Measurements from ENCODE around the gene ANKRD23.
"Not testable (repeated sequence)": the region's sequence is repeated elsewhere in the genome, so short reads cannot be mapped to it uniquely, and the experiment has no call there.

ANKRD23 gene

DNA sequence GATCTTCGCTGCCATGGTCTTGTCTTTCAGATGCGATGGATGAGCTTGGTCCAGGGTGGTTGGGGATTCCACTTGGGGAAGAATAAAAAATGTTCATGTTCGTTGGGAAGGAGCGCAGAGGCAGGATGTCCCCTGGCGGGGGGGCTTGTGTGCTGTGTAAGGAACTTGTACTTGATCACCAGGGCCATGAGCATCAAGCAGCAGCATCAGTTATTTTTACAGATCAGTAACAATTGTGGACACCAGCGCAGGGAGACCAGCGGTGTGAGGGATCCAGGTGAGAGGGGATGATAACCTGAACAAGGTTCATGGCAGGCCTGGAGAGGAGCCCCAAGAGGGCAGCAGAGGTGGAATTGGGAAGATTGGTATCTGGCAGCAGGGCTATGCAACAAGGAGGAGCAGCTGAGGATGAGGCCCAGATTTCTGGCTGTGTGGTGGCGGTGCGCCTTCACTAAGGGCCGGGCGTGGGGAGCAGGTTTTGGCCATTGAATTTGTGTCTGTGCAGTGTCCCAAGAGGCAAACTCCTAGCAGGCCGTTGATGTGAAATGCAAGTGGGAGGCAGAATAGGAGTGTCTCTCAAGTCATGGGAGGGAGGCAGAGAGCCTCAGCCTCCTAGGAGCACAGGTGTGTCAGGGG lies 23.8 kb downstream of the ANKRD23 start:
- no peak overlapping the region for H3K27ac ChIP-seq
- DNase-seq (ENCODE audit: low read depth, low spot score) = no peak

GRCh38 chr2:96819128-96819875 lies 24.5 kb downstream of the ANKRD23 start:
- no peak overlapping the region for H3K27ac ChIP-seq
- no peak for DNase-seq (ENCODE audit: low read depth, low spot score)

- DNase-seq (ENCODE audit: low read depth, low spot score) = no peak
- H3K27ac ChIP-seq = no peak overlapping the region
Measured at GRCh38 chr2:96817882-96818281, 25.9 kb downstream of the ANKRD23 start.

DNA sequence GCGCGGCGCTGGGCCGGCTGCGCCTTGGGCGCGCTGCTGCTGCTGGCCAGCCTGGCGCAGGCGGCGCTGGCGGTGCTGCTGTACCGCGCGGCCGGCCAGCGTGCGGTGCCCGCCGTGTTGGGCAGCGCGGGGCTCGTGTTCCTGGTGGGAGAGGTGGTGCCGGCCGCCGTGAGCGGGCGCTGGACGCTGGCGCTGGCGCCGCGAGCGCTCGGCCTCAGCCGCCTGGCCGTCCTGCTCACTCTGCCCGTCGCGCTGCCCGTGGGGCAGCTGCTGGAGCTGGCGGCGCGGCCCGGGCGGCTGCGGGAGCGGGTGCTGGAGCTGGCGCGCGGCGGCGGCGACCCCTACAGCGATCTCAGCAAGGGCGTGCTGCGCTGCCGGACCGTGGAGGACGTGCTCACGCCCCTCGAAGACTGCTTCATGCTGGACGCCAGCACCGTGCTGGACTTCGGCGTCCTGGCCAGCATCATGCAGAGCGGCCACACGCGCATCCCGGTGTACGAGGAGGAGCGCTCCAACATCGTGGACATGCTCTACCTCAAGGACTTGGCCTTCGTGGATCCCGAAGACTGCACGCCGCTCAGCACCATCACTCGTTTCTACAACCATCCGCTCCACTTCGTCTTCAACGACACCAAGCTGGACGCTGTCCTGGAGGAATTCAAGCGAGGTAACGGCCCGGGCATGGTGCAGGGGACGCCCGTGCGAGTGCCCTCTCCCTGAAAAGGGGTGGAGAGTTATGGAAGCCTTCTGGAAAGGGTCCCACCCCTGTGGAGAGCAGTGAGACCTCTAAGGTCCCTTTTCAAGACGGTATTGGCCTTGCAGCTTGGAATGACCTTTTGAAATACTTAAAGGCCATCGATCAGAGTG lies 26.8 kb downstream of the ANKRD23 start:
- H3K27ac ChIP-seq = no peak overlapping the region
- no peak for DNase-seq (ENCODE audit: low read depth, low spot score)

DNA sequence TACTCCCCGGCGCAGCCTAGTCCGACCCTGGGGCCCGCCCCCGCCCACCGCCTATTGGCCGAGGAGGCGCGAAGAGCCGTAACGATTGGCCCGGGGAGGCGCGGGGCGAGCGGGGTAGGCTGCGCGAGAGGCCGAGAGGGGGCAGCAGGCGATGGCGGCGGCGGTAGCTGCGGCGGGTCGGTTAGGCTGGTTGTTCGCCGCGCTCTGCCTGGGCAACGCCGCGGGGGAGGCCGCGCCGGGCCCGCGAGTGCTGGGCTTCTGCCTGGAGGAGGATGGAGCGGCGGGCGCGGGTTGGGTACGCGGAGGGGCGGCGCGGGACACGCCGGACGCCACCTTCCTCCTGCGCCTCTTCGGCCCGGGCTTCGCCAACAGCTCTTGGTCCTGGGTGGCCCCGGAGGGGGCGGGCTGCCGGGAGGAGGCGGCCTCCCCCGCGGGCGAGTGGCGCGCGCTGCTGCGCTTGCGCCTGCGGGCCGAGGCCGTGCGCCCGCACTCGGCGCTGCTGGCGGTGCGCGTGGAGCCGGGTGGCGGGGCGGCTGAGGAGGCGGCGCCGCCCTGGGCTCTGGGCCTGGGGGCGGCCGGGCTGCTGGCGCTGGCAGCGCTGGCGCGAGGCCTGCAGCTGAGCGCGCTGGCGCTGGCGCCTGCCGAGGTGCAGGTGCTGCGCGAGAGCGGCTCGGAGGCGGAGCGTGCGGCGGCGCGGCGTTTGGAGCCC lies 27.5 kb downstream of the ANKRD23 start, which contains the start of gene CNNM3:
Gene CNNM3, plus strand, starts transcription at position 142 of the 709 bp plus-strand sequence. Its CDS starts 10 bp downstream, at position 152.
- peak; percentile 57 for DNase-seq (ENCODE audit: low read depth, low spot score)
- peak within 1 kb of the TSS; percentile 65 for H3K27ac ChIP-seq

GRCh38 chr2:96815326-96816126 lies 28.3 kb downstream of the ANKRD23 start:
- DNase-seq (ENCODE audit: low read depth, low spot score) = no peak
- peak overlapping the region; percentile 65 for H3K27ac ChIP-seq

- no peak for DNase-seq (ENCODE audit: low read depth, low spot score)
- H3K27ac ChIP-seq = no peak overlapping the region
Measured at GRCh38 chr2:96813656-96814055, 30.2 kb downstream of the ANKRD23 start.

- no peak overlapping the region for H3K27ac ChIP-seq
- DNase-seq (ENCODE audit: low read depth, low spot score) = no peak
Measured at GRCh38 chr2:96811917-96812316, 31.9 kb downstream of the ANKRD23 start.

- no peak overlapping the region for H3K27ac ChIP-seq
- DNase-seq (ENCODE audit: low read depth, low spot score) = no peak
Measured at GRCh38 chr2:96810783-96811192, 33.0 kb downstream of the ANKRD23 start.

GRCh38 chr2:96809951-96810782 lies 33.7 kb downstream of the ANKRD23 start:
- H3K27ac ChIP-seq = no peak overlapping the region
- DNase-seq (ENCODE audit: low read depth, low spot score) = no peak

DNA sequence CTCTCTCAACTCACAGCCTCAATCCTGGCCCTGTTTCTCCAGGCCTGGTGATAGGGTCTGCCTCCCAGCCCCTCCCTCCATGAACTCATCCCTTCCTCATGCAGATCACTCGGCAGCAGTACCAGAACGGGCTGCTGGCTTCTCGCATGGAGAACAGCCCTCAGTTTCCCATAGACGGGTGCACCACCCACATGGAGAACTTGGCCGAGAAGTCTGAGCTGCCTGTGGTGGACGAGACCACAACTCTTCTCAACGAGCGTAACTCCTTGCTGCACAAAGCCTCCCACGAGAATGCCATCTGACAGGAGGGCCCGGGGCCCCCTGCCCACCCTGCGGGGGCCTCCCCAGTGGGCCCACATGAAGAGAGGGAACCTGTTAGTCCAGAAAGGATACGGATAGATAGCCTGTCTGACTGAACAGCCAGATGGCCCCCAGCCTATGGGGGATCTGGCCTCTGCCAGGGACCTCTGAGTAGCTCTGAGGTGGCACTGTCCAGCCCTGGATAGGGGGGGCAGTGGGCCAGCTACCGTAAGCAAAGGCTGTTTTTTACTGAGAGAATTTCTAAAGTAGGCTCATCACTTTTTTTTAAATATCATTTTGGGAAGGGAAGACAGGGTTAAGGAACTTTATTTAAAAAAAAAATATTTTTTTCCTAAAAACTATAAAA lies 34.5 kb downstream of the ANKRD23 start:
- no peak overlapping the region for H3K27ac ChIP-seq
- DNase-seq (ENCODE audit: low read depth, low spot score) = no peak

DNA sequence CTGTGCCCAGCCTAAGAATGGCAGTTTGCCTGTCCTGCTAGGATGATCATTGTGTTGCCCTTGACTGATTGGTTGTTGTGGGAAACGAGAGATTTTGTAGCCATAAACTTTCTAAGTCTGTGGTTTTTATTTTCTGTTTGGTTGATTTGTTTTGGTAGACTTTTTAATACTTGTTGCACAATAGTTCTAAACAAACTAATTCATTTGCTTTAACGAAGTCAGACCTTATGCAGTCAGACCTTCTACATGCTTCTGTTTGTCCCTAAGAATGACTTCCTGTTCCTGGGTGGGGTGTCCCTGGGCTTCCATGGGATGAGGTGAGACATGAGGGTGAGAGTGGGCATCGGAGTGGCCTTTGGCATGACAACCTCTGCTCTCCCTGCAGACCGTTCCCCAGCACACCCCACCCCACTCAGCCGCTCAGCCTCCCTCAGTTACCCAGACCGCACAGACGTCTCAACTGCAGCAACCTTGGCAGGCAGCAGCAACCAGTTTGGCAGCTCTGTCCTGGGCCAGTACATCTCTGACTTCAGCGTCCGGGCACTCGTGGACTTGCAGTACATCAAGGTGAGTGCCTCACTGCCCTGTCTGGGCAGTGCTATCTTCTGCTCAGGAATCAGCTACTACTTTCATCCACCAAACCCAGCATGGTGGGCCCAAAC lies 35.5 kb downstream of the ANKRD23 start:
- DNase-seq (ENCODE audit: low read depth, low spot score) = no peak
- H3K27ac ChIP-seq = no peak overlapping the region

GRCh38 chr2:96807127-96807471 lies 36.7 kb downstream of the ANKRD23 start:
- H3K27ac ChIP-seq = no peak overlapping the region

DNA sequence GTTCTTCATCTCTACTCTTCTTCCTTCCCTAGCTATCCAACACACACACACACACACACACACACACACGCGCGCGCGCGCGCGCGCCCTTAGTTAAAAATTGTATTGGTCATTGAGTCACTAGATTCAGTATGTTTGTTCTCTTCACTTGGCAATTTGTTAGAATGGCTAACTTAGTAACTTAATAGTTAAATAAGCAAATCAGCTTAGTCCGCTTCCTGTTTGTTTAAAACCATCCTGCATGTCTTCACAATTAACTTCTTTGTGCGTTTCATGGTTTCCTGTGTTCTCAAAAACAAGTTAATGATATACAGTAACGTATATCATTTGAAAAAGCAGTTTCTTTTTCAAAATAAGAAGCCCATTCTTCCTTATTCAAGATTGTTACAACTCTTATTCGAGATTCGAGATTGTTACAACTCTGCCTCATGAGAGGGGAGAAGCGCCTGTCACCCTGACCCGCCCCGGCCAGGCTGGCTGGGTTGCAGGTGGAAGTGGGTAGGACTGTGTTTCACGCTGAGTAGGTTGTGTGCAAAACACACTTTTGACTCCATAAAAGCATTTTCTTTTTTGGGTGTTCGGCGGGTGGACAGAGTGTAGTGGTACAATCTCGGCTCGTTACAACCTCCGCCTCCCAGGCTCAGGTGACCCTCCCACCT lies 37.2 kb downstream of the ANKRD23 start:
- no peak for DNase-seq (ENCODE audit: low read depth, low spot score)
- no peak overlapping the region for H3K27ac ChIP-seq

More at GRCh38 chr2:96807127-96807471, 36.7 kb downstream of the ANKRD23 start:
- DNase-seq (ENCODE audit: low read depth, low spot score) = no peak

- H3K27ac ChIP-seq; DNase-seq (ENCODE audit: low read depth, low spot score): not testable (repeated sequence)
Measured at GRCh38 chr2:96805946-96806345, 37.9 kb downstream of the ANKRD23 start.

- no peak for DNase-seq (ENCODE audit: low read depth, low spot score)
Measured at GRCh38 chr2:96804986-96805385, 38.8 kb downstream of the ANKRD23 start.

DNA sequence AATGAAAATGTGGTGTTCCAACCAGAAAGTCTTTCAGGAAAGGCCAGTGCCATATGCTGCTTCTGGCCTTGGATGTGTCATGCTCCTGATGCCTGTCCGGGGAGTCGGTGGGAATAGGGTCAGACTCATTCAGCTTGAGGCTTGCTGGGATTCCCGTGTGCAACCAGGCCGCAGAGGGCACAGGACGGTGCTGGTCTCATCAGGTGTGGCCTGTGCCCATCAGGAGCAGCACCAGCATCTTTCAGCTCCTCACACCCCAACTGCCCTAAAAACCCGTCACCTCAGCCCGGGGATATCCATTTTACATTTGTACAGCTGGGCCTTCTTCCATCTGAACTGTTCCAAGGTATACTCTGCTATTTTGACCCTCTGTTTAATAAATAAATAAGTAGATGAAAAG lies 41.1 kb downstream of the ANKRD23 start:
- H3K27ac ChIP-seq = no peak overlapping the region
- no peak for DNase-seq (ENCODE audit: low read depth, low spot score)

More at GRCh38 chr2:96804986-96805385, 38.8 kb downstream of the ANKRD23 start:
- H3K27ac ChIP-seq = no peak overlapping the region

Data from epithelial cell of prostate (primary cell).